ENCODE results near the gene DENND1A.
"Not testable (repeated sequence)": the region's sequence is repeated elsewhere in the genome, so short reads cannot be mapped to it uniquely, and the experiment has no call there.

DENND1A gene

GRCh38 chr9:123946101-123946821 lies 16.3 kb upstream of the DENND1A start:
- DNase-seq: no peak

DNA sequence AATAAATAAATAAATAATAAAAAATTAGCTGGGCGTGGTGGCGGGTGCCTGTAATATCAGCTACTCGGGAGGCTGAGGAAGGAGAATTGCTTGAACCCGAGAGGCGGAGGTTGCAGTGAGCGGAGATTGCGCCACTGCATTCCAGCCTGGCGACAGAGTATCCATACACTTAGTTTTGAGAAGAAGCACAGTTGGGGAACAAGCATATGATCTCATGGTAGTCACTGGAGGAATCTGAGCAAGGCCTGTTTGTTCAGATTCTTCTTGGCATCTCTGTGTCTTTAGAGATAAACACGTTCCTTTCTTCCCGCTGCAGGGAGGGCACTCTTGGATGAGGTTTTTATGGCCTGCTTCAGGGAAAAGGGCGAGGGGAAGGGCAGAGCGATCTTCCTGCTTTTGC lies 15.6 kb upstream of the DENND1A start:
- no peak for DNase-seq

DNA sequence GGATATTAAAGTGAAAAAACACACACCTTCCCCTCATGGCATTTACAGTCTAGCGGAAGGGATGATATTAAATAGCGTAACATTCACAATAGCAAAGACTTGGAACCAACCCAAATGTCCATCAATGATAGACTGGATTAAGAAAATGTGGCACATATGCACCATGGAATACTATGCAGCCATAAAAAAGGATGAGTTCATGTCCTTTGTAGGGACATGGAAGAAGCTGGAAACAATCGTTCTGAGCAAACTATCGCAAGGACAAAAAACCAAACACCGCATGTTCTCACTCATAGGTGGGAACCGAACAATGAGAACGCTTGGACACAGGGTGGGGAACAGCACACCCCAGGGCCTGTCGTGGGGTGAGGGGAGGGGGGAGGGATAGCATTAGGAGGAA lies 14.5 kb upstream of the DENND1A start:
- not testable (repeated sequence) for DNase-seq

- no peak for DNase-seq
Measured at GRCh38 chr9:123943671-123944070, 13.7 kb upstream of the DENND1A start.

GRCh38 chr9:123942542-123942941 lies 12.6 kb upstream of the DENND1A start:
- no peak for DNase-seq

DNA sequence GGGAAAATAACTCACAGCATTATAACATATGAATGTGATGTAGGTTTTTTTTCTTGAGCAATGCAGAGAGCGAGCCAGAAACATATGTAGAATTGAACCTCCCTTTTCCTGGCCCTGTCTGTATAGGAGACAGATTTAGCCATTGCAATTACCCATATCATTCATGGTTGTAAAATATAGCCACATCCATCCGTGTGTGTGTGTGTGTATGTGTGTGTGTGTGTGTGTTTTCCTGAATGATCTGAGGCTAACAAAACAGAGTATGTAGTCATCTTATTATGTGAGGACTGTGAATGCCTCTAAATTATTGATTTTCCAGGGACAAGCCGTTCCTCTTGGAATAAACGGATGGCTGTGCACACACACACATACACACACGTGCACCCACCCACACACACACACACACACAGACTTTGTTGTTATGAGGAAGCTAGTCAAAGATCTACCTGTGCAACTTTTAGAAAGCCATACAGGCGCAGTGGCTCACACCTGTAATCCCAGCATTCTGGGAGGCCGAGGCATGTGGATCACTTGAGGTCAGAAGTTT lies 11.7 kb upstream of the DENND1A start:
- no peak for DNase-seq

- no peak for DNase-seq
Measured at GRCh38 chr9:123940721-123941523, 11.0 kb upstream of the DENND1A start.

GRCh38 chr9:123938401-123938800 lies 8.5 kb upstream of the DENND1A start:
- DNase-seq: no peak

DNA sequence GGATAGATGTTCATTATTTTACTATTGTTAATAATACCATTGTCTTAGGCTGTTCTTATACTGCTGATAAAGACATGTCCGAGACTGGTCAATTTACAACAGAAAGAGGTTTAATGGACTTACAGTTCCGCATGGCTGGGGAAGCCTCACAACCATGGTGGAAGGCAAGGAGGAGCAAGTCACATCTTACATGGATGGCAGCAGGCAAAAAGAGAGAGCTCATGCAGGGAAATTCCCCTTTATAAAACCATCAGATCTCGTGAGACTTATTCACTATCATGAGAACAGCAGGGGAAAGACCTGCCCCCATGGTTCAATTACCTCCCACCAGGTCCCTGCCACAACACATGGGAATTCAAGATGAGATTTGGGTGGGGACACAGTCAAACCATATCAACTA lies 6.6 kb upstream of the DENND1A start:
- DNase-seq: not testable (repeated sequence)

DNA sequence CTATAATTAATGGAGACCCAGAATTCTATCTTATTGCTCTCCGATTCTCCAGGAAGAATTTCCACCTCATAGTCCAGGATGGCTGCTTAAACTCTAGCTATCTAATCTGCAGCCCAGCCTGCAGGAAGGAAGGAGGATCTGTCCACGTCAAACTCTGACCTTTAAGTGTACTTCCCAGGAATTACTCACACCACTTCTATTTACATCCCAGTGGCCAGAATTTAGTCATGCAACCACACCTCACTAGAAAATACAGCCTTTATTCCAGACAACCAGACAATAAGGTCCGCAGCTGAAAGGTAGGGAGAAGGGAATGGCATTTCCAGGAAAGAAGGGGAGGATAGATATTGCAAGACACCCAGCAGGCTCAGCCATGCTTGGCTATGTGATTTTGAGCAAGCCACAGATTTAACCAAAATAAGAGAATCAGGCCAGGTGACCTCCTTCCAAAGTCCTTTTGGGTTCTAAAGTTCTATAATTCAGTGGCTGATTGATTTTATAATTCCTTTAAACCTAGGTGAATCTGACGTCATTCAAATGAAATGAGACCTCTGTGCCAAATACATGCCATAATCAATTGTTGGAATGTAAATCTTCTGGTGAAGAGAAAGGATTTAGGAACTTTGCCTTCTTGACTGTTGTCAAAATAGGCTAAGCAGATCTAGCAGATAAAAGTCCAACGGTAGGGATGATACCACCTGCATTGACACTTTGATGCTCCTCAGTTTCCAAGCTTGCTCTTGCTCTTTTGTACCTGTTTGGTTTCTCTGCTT lies 3.7 kb upstream of the DENND1A start:
- DNase-seq: no peak

GRCh38 chr9:123929177-123929869 lies 603 bp downstream of the DENND1A start:
- DNase-seq: no peak

DNA sequence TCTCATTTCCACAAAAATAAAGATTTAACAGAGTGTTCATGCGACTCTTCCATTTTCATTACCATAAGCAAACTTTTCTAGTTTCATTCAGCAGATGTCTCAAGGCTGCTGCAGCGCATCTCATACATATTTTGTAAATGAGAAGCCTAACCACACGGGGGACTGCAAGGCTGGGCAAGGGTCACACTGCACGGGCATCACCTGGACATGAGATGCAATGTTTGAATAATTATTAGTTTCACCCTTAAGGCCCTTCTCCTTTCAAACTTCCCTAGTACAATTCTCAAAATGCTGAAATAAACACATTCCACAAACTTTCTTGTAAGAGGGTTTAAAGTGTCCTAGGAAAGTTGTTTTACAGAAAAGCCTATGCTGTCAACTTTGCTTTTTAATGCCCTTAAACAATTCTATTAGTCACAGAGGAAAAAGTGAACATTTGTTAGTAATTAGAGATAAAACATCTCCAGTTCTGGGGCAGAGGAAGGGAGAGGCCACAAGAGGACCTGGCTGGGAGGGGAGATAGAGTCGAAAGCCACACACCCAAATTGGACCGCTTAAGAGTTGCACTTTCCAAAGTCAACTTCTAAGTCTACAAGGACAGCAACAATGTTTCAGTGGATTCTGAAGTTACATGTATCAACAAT lies 1.3 kb downstream of the DENND1A start:
- no peak for DNase-seq

- no peak for DNase-seq
Measured at GRCh38 chr9:123927625-123928532, 2.0 kb downstream of the DENND1A start.

DNA sequence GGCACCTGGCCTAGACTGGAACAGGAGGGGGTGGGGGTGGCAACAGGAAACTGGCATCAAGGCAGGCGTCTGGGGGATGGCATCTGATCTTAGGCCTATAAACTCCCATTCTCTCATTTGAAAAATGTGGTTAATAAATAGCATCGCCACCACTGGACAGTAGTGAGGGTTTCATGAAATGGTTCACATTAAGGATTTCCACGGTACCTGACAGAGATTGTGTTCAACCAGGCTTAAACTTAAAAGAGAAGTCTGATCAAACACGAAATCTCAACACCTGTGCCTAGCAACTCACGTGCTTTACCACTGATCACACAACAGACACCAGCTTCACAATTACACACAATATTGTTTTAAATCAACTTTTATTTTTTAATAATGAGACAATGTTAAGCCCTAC lies 3.0 kb downstream of the DENND1A start:
- DNase-seq: no peak

GRCh38 chr9:123925819-123926218 lies 4.1 kb downstream of the DENND1A start:
- DNase-seq: no peak

DNA sequence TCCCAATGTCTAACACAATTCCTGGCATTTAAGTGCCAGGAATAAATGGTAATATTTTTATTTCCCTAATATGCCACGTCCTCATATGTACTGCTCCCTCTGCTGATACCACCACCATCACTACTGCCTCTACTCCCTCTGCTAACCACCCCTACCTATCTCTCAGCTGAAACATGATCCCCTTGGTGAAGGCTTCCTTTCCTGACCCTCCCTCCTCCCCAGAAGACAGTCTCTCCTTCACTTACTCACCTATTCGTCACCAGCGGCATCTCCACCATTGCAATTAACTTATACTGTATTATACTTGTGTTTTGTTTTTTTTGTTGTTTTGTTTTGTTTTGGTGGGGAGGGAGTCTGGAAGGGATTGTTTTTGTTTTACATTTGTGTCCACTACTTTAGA lies 4.8 kb downstream of the DENND1A start:
- DNase-seq: no peak

- no peak for DNase-seq
Measured at GRCh38 chr9:123924727-123925126, 5.2 kb downstream of the DENND1A start.

GRCh38 chr9:123923884-123924283 lies 6.0 kb downstream of the DENND1A start:
- no peak for DNase-seq

GRCh38 chr9:123923377-123923776 lies 6.5 kb downstream of the DENND1A start:
- no peak for DNase-seq

GRCh38 chr9:123922911-123923310 lies 7.0 kb downstream of the DENND1A start:
- DNase-seq: no peak

DNA sequence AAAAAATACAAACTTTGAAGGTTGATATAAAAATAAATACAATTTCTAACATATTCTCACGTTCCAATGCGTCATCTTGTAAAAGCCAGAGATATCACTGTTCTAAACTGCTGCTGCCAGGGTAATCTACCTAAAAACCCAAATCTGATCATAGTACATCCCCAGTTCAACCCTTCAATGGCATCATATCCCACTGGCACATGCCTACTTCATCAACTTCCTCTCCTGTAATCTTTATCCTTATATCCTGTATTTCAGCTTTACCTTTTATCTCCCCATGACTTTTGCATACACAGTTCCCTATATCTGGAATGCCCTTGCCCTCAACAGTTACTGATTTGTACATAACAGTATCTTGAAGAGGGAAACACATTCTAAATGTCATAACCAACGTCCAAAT lies 7.5 kb downstream of the DENND1A start:
- no peak for DNase-seq
